HUES64 (cell line): ENCODE results near the gene OR9A2.

Source experiments
- H3K27ac ChIP-seq: 2 replicates; pipeline ENCODE4 v1.7.0; 2013; ENCODE audit warnings: low read depth, low read length, inconsistent platforms
- H3K27me3 ChIP-seq: 2 replicates; pipeline ENCODE4 v1.6.1; 2013; ENCODE audit warnings: mild to moderate bottlenecking, low read length; ENCODE audit not compliant: insufficient read depth
- H3K36me3 ChIP-seq: 2 replicates; pipeline ENCODE4 v1.6.1; 2013; ENCODE audit warnings: mild to moderate bottlenecking, low read length; ENCODE audit not compliant: insufficient read depth
- H3K4me1 ChIP-seq: 2 replicates; pipeline ENCODE4 v1.6.1; 2013; ENCODE audit warnings: mild to moderate bottlenecking, low read length, moderate library complexity; ENCODE audit not compliant: insufficient read depth
- H3K4me3 ChIP-seq: 2 replicates; pipeline ENCODE4 v1.5.1; 2013; ENCODE audit warnings: mild to moderate bottlenecking, low read length, moderate library complexity
- H3K9ac ChIP-seq: 2 replicates; pipeline ENCODE4 v1.6.1; 2013; ENCODE audit warnings: mild to moderate bottlenecking, low read depth, low read length
- H3K9me3 ChIP-seq: 2 replicates; pipeline ENCODE4 v1.6.1; 2013; ENCODE audit warnings: low read depth, low read length; ENCODE audit not compliant: insufficient read depth
- WGBS: fragments of 150-250, 120-280 bp; methylation state at CpG from one replicate; pipeline ENCODE4 v1.1.7; 2013; ENCODE audit warnings: missing lambda C conversion rate; 5-methylcytosine and 5-hydroxymethylcytosine counted together

OR9A2 gene

GRCh38 chr7:143047326-143047725 lies 20.4 kb upstream of the OR9A2 start:
- no peaks in the 10 kb centered on the region for H3K27me3 ChIP-seq
- H3K4me3 ChIP-seq: no peak overlapping the region
- WGBS: 100% methylated on average over 1 of the region's 2 CpGs
- no peak overlapping the region for H3K9ac ChIP-seq
- no peaks in the 10 kb centered on the region for H3K4me1 ChIP-seq
- no peak overlapping the region for H3K27ac ChIP-seq
- H3K9me3 ChIP-seq: no peaks in the 10 kb centered on the region
- no peaks in the 10 kb centered on the region for H3K36me3 ChIP-seq

GRCh38 chr7:143046426-143046851 lies 19.5 kb upstream of the OR9A2 start:
- Histone ChIP-seq H3K27me3 (no peaks in the 10 kb centered on the region), H3K27ac (no peak overlapping the region), H3K4me3 (no peak overlapping the region), H3K9ac (no peak overlapping the region), H3K9me3 (no peaks in the 10 kb centered on the region), H3K36me3 (no peaks in the 10 kb centered on the region), H3K4me1 (no peaks in the 10 kb centered on the region)
- WGBS: 87% methylated on average over 3 of the region's 3 CpGs

GRCh38 chr7:143043391-143043790 lies 16.5 kb upstream of the OR9A2 start:
- no peak overlapping the region for H3K9ac ChIP-seq
- H3K9me3 ChIP-seq: no peaks in the 10 kb centered on the region
- no peaks in the 10 kb centered on the region for H3K4me1 ChIP-seq
- H3K4me3 ChIP-seq: no peak overlapping the region
- 100% methylated on average over 1 of the region's 2 CpGs for WGBS
- no peaks in the 10 kb centered on the region for H3K27me3 ChIP-seq
- H3K36me3 ChIP-seq: no peaks in the 10 kb centered on the region
- no peak overlapping the region for H3K27ac ChIP-seq

- no peaks in the 10 kb centered on the region for H3K27me3 ChIP-seq
- H3K9ac ChIP-seq: no peak overlapping the region
- H3K36me3 ChIP-seq: no peaks in the 10 kb centered on the region
- H3K4me1 ChIP-seq: no peaks in the 10 kb centered on the region
- no peak overlapping the region for H3K4me3 ChIP-seq
- no peak overlapping the region for H3K27ac ChIP-seq
- no peaks in the 10 kb centered on the region for H3K9me3 ChIP-seq
- WGBS: 79% methylated on average over 5 of the region's 6 CpGs
Measured at GRCh38 chr7:143042790-143043271, 15.9 kb upstream of the OR9A2 start.

- Histone ChIP-seq H3K9ac (no peak overlapping the region), H3K27me3 (no peaks in the 10 kb centered on the region), H3K27ac (no peak overlapping the region), H3K9me3 (no peaks in the 10 kb centered on the region), H3K36me3 (no peaks in the 10 kb centered on the region), H3K4me3 (no peak overlapping the region), H3K4me1 (no peaks in the 10 kb centered on the region)
- WGBS: 80% methylated on average over 3 of the region's 3 CpGs
Measured at GRCh38 chr7:143042159-143042789, 15.3 kb upstream of the OR9A2 start.

- H3K9ac ChIP-seq: no peak overlapping the region
- no peaks in the 10 kb centered on the region for H3K9me3 ChIP-seq
- H3K4me3 ChIP-seq: no peak overlapping the region
- no peaks in the 10 kb centered on the region for H3K36me3 ChIP-seq
- no peaks in the 10 kb centered on the region for H3K4me1 ChIP-seq
- no peak overlapping the region for H3K27ac ChIP-seq
- 93% methylated on average over 6 of the region's 6 CpGs for WGBS
- H3K27me3 ChIP-seq: no peaks in the 10 kb centered on the region
Measured at GRCh38 chr7:143041346-143041745, 14.4 kb upstream of the OR9A2 start.

- no peaks in the 10 kb centered on the region for H3K36me3 ChIP-seq
- WGBS: 93% methylated on average over 3 of the region's 3 CpGs
- H3K9ac ChIP-seq: no peak overlapping the region
- H3K27me3 ChIP-seq: no peaks in the 10 kb centered on the region
- no peak overlapping the region for H3K4me3 ChIP-seq
- no peaks in the 10 kb centered on the region for H3K9me3 ChIP-seq
- H3K4me1 ChIP-seq: no peaks in the 10 kb centered on the region
- H3K27ac ChIP-seq: no peak overlapping the region
Measured at GRCh38 chr7:143040209-143040715, 13.3 kb upstream of the OR9A2 start.

- H3K4me1 ChIP-seq: no peaks in the 10 kb centered on the region
- 91% methylated on average over 5 of the region's 5 CpGs for WGBS
Measured at GRCh38 chr7:143038635-143039034, 11.7 kb upstream of the OR9A2 start.

GRCh38 chr7:143027683-143028082 lies 751 bp upstream of the OR9A2 start:
- Histone ChIP-seq H3K27ac (no peak overlapping the region), H3K4me1 (no peaks in the 10 kb centered on the region), H3K9ac (no peak overlapping the region), H3K9me3 (no peaks in the 10 kb centered on the region), H3K4me3 (no peak overlapping the region), H3K27me3 (no peaks in the 10 kb centered on the region), H3K36me3 (no peaks in the 10 kb centered on the region)
- WGBS: 96% methylated on average over 2 of the region's 2 CpGs

More at GRCh38 chr7:143038635-143039034, 11.7 kb upstream of the OR9A2 start:
- Histone ChIP-seq H3K4me3 (no peak overlapping the region), H3K27ac (no peak overlapping the region), H3K9ac (no peak overlapping the region), H3K9me3 (no peaks in the 10 kb centered on the region), H3K36me3 (no peaks in the 10 kb centered on the region), H3K27me3 (no peaks in the 10 kb centered on the region)

GRCh38 chr7:143025371-143025770 lies 1.6 kb downstream of the OR9A2 start:
- 89% methylated on average over 2 of the region's 2 CpGs for WGBS
- no peaks in the 10 kb centered on the region for H3K4me1 ChIP-seq
- H3K27ac ChIP-seq: no peak overlapping the region
- no peak overlapping the region for H3K4me3 ChIP-seq
- no peak overlapping the region for H3K9ac ChIP-seq
- H3K27me3 ChIP-seq: no peaks in the 10 kb centered on the region
- no peaks in the 10 kb centered on the region for H3K9me3 ChIP-seq
- H3K36me3 ChIP-seq: no peaks in the 10 kb centered on the region

- H3K27ac ChIP-seq: no peak overlapping the region
Measured at GRCh38 chr7:143023047-143023446, 3.9 kb downstream of the OR9A2 start.

GRCh38 chr7:143018931-143019330 lies 8.0 kb downstream of the OR9A2 start:
- H3K4me3 ChIP-seq: no peak overlapping the region
- no peak overlapping the region for H3K9ac ChIP-seq
- no peaks in the 10 kb centered on the region for H3K27me3 ChIP-seq
- H3K36me3 ChIP-seq: no peaks in the 10 kb centered on the region
- H3K27ac ChIP-seq: no peak overlapping the region
- no peaks in the 10 kb centered on the region for H3K4me1 ChIP-seq
- H3K9me3 ChIP-seq: no peaks in the 10 kb centered on the region

More at GRCh38 chr7:143023047-143023446, 3.9 kb downstream of the OR9A2 start:
- Histone ChIP-seq H3K9ac (no peak overlapping the region), H3K9me3 (no peaks in the 10 kb centered on the region), H3K27me3 (no peaks in the 10 kb centered on the region), H3K4me3 (no peak overlapping the region), H3K4me1 (no peaks in the 10 kb centered on the region), H3K36me3 (no peaks in the 10 kb centered on the region)
